Measurements from ENCODE around the gene NF1.

- TF ChIP-seq, protein P1, sequence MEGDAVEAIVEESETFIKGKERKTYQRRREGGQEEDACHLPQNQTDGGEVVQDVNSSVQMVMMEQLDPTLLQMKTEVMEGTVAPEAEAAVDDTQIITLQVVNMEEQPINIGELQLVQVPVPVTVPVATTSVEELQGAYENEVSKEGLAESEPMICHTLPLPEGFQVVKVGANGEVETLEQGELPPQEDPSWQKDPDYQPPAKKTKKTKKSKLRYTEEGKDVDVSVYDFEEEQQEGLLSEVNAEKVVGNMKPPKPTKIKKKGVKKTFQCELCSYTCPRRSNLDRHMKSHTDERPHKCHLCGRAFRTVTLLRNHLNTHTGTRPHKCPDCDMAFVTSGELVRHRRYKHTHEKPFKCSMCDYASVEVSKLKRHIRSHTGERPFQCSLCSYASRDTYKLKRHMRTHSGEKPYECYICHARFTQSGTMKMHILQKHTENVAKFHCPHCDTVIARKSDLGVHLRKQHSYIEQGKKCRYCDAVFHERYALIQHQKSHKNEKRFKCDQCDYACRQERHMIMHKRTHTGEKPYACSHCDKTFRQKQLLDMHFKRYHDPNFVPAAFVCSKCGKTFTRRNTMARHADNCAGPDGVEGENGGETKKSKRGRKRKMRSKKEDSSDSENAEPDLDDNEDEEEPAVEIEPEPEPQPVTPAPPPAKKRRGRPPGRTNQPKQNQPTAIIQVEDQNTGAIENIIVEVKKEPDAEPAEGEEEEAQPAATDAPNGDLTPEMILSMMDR (IDR thresholded peaks at IDR 0.05), result no peak
- no peak for TF ChIP-seq POLR2AphosphoS5 (IDR thresholded peaks at IDR 0.05)
Measured at GRCh38 chr17:31297090-31297489, 202.3 kb downstream of the NF1 start, which contains the start of gene OMG.

Measured in prostate gland (tissue), 2 donors.